ENCODE data around the gene GALNTL6. TPM values are rescaled to one million over a fixed set of nuclear protein-coding genes. Genes with fewer than 3 reads are reported as not detected.

GALNTL6 gene
- total RNA-seq, 1 donor from 2014 or later = 2.1 TPM

DNA sequence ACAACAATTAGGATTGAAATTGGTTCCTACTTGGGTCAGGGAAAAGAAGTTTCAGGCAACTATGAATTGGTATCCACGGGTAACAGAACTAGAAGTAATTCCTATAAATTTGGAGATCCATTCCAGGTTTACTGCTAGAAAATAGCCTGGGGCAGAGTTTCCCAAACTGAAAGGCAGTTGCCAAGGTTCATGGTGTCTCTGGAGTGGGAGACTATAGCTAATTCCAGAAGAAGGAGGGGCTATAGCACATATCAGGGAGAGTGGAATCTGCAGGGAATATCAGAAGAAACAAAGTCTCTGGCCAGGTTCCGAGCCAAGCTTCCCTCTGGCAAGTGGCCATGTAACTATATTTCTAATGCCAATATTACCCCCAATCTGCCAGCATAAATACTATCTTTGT, 166.3 kb downstream of the GALNTL6 start:
- Histone ChIP-seq H3K27me3 (ENCODE audit: control insufficient read depth in 3 of 3, insufficient read depth in 3 of 3, low read length in 3 of 3) (no peaks in the 10 kb centered on the region), H3K4me1 (ENCODE audit: control insufficient read depth in 3 of 3, insufficient read depth in 3 of 3, low read length in 3 of 3) (no peaks in the 10 kb centered on the region), H3K4me3 (ENCODE audit: low read length in 3 of 3) (no peak overlapping the region), H3K9ac (ENCODE audit: low read depth in 1 of 3, low read length in 3 of 3) (no peak overlapping the region), H3K9me3 (ENCODE audit: control insufficient read depth in 3 of 3, low read length in 3 of 3) (no peaks in the 10 kb centered on the region), H3K27ac (ENCODE audit: low read depth, low read length) (no peak overlapping the region), H3K36me3 (ENCODE audit: control insufficient read depth in 3 of 3, insufficient read depth in 3 of 3, low read length in 3 of 3) (no peaks in the 10 kb centered on the region)

- no peaks in the 10 kb centered on the region for H3K9me3 ChIP-seq (ENCODE audit: control insufficient read depth in 3 of 3, low read length in 3 of 3)
- no peak overlapping the region for H3K4me3 ChIP-seq (ENCODE audit: low read length in 3 of 3)
- no peaks in the 10 kb centered on the region for H3K4me1 ChIP-seq (ENCODE audit: control insufficient read depth in 3 of 3, insufficient read depth in 3 of 3, low read length in 3 of 3)
- H3K36me3 ChIP-seq (ENCODE audit: control insufficient read depth in 3 of 3, insufficient read depth in 3 of 3, low read length in 3 of 3) = no peaks in the 10 kb centered on the region
- no peak overlapping the region for H3K9ac ChIP-seq (ENCODE audit: low read depth in 1 of 3, low read length in 3 of 3)
- no peaks in the 10 kb centered on the region for H3K27me3 ChIP-seq (ENCODE audit: control insufficient read depth in 3 of 3, insufficient read depth in 3 of 3, low read length in 3 of 3)
- no peak overlapping the region for H3K27ac ChIP-seq (ENCODE audit: low read depth, low read length)
These were observed 168.0 kb downstream of the GALNTL6 start for GRCh38 chr4:171981185-171981584.

DNA sequence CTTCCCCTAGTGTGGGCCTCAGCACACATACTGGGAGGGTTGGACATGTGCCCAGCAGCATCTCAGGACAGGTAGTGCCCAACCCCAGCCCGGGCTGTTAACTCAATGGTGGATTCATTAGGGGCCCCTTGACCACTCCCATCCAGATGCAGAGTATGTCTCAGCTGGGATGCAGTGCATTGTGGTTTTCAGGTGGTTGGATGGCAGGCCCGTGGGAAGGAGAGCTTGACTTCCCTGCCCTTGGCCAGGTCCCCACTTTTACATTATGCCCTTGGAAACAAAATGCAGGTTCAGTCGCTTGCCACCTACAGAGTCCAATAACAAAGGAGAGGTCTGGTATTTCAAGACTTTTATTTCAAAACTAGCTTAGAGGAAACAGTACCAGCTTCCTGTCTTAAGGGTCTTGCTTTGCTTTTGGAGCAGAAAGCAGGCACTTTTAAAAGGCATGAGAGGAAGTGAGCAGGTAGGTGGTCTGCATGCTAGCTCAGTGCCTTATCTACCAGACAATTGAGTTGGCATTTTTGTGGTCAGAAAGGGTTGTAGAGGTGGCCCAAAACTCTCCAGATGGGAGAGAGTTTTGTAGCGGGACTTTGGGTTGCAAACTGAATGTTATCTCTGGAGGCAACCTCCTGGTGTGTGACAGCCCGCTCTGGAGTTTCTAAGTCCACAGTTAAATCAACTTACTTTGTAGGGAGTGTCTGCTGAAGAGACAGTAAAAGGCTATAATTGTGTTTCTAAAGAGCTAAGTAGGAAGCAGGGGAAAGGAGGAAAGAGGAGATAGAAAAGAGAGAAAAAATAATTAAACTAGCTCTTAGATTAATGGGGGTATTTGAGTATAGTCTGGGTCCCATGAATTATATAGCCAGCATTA, 171.0 kb downstream of the GALNTL6 start:
- no peaks in the 10 kb centered on the region for H3K27me3 ChIP-seq (ENCODE audit: control insufficient read depth in 3 of 3, insufficient read depth in 3 of 3, low read length in 3 of 3)
- H3K4me3 ChIP-seq (ENCODE audit: low read length in 3 of 3) = no peak overlapping the region
- H3K27ac ChIP-seq (ENCODE audit: low read depth, low read length) = no peak overlapping the region
- no peak overlapping the region for H3K9ac ChIP-seq (ENCODE audit: low read depth in 1 of 3, low read length in 3 of 3)
- no peaks in the 10 kb centered on the region for H3K4me1 ChIP-seq (ENCODE audit: control insufficient read depth in 3 of 3, insufficient read depth in 3 of 3, low read length in 3 of 3)
- H3K36me3 ChIP-seq (ENCODE audit: control insufficient read depth in 3 of 3, insufficient read depth in 3 of 3, low read length in 3 of 3) = no peaks in the 10 kb centered on the region
- no peaks in the 10 kb centered on the region for H3K9me3 ChIP-seq (ENCODE audit: control insufficient read depth in 3 of 3, low read length in 3 of 3)

GRCh38 chr4:171985129-171985528, 171.9 kb downstream of the GALNTL6 start:
- H3K27ac ChIP-seq (ENCODE audit: low read depth, low read length) = no peak overlapping the region
- no peaks in the 10 kb centered on the region for H3K36me3 ChIP-seq (ENCODE audit: control insufficient read depth in 3 of 3, insufficient read depth in 3 of 3, low read length in 3 of 3)

DNA sequence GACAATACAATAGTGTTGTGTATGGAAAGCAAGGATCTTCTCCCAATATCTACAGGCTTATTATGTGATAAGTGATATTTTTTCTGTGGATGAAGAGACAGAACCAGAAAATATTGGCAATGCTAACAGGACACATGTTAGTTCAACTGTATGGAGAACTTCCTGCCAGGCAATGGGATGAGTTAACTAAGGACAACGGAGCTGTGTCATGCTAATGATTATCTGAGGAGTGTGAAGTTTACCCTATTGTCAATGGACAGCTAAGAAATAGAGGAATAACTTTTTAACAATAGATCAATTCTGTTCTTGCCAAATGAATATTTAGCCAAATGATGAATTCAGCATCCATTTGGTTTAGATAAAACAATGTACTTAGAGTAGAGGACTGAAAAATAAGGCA, 180.0 kb downstream of the GALNTL6 start:
- no peak overlapping the region for H3K4me3 ChIP-seq (ENCODE audit: low read length in 3 of 3)
- no peaks in the 10 kb centered on the region for H3K4me1 ChIP-seq (ENCODE audit: control insufficient read depth in 3 of 3, insufficient read depth in 3 of 3, low read length in 3 of 3)
- no peak overlapping the region for H3K9ac ChIP-seq (ENCODE audit: low read depth in 1 of 3, low read length in 3 of 3)
- no peak overlapping the region for H3K27ac ChIP-seq (ENCODE audit: low read depth, low read length)
- no peaks in the 10 kb centered on the region for H3K9me3 ChIP-seq (ENCODE audit: control insufficient read depth in 3 of 3, low read length in 3 of 3)
- H3K36me3 ChIP-seq (ENCODE audit: control insufficient read depth in 3 of 3, insufficient read depth in 3 of 3, low read length in 3 of 3) = no peaks in the 10 kb centered on the region
- no peaks in the 10 kb centered on the region for H3K27me3 ChIP-seq (ENCODE audit: control insufficient read depth in 3 of 3, insufficient read depth in 3 of 3, low read length in 3 of 3)

More at GRCh38 chr4:171985129-171985528, 171.9 kb downstream of the GALNTL6 start:
- Histone ChIP-seq H3K27me3 (ENCODE audit: control insufficient read depth in 3 of 3, insufficient read depth in 3 of 3, low read length in 3 of 3) (no peaks in the 10 kb centered on the region), H3K9ac (ENCODE audit: low read depth in 1 of 3, low read length in 3 of 3) (no peak overlapping the region), H3K4me1 (ENCODE audit: control insufficient read depth in 3 of 3, insufficient read depth in 3 of 3, low read length in 3 of 3) (no peaks in the 10 kb centered on the region), H3K9me3 (ENCODE audit: control insufficient read depth in 3 of 3, low read length in 3 of 3) (no peaks in the 10 kb centered on the region), H3K4me3 (ENCODE audit: low read length in 3 of 3) (no peak overlapping the region)

GRCh38 chr4:172007889-172008288, 194.7 kb downstream of the GALNTL6 start:
- no peaks in the 10 kb centered on the region for H3K27me3 ChIP-seq (ENCODE audit: control insufficient read depth in 3 of 3, insufficient read depth in 3 of 3, low read length in 3 of 3)
- no peaks in the 10 kb centered on the region for H3K4me1 ChIP-seq (ENCODE audit: control insufficient read depth in 3 of 3, insufficient read depth in 3 of 3, low read length in 3 of 3)
- H3K27ac ChIP-seq (ENCODE audit: low read depth, low read length) = no peak overlapping the region
- H3K9ac ChIP-seq (ENCODE audit: low read depth in 1 of 3, low read length in 3 of 3) = no peak overlapping the region
- no peaks in the 10 kb centered on the region for H3K9me3 ChIP-seq (ENCODE audit: control insufficient read depth in 3 of 3, low read length in 3 of 3)
- no peaks in the 10 kb centered on the region for H3K36me3 ChIP-seq (ENCODE audit: control insufficient read depth in 3 of 3, insufficient read depth in 3 of 3, low read length in 3 of 3)
- H3K4me3 ChIP-seq (ENCODE audit: low read length in 3 of 3) = no peak overlapping the region

DNA sequence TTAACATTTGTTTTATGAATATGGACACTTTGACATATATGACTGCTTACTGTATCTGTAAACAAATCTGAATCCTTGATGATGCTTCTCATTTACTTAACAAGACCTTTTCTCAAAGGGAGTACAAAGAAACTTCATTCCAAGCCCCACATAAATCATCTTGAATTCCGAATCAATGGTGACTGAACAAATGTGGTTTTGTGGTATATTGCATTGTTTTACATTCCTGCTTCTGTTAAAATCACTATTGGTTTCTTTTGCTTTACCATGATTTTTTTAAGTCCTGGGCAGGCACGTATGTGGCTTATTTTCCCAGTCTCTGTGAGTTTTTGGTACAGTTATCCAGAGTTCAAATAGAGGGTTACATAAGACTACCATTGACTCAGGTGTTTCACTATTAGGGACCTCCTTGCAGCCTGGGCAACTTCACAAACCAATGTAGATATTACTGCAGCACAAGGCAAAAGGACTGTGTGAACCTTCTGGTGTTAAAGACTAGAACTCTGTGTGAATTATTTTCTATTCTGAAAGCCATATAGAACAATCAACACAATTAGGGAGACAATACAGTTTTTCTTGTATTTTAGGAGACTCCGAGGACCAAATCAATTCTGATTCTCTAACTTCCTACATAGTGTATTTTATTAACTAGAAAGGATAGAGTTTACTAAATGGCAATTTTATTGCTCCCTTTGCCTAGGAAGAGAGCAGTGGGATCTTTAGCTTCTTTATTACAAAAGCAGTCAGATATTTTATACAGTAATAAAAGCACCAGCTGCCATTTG, 196.4 kb downstream of the GALNTL6 start:
- Histone ChIP-seq H3K9me3 (ENCODE audit: control insufficient read depth in 3 of 3, low read length in 3 of 3) (no peaks in the 10 kb centered on the region), H3K4me1 (ENCODE audit: control insufficient read depth in 3 of 3, insufficient read depth in 3 of 3, low read length in 3 of 3) (no peaks in the 10 kb centered on the region), H3K4me3 (ENCODE audit: low read length in 3 of 3) (no peak overlapping the region), H3K36me3 (ENCODE audit: control insufficient read depth in 3 of 3, insufficient read depth in 3 of 3, low read length in 3 of 3) (no peaks in the 10 kb centered on the region), H3K27me3 (ENCODE audit: control insufficient read depth in 3 of 3, insufficient read depth in 3 of 3, low read length in 3 of 3) (no peaks in the 10 kb centered on the region), H3K9ac (ENCODE audit: low read depth in 1 of 3, low read length in 3 of 3) (no peak overlapping the region), H3K27ac (ENCODE audit: low read depth, low read length) (no peak overlapping the region)

GRCh38 chr4:172011196-172011595, 198.0 kb downstream of the GALNTL6 start:
- Histone ChIP-seq H3K27ac (ENCODE audit: low read depth, low read length) (no peak overlapping the region), H3K9ac (ENCODE audit: low read depth in 1 of 3, low read length in 3 of 3) (no peak overlapping the region), H3K4me3 (ENCODE audit: low read length in 3 of 3) (no peak overlapping the region), H3K9me3 (ENCODE audit: control insufficient read depth in 3 of 3, low read length in 3 of 3) (peaks cover 0 to 2% (median 0%) of the 10 kb centered on the region in 3 donors), H3K27me3 (ENCODE audit: control insufficient read depth in 3 of 3, insufficient read depth in 3 of 3, low read length in 3 of 3) (no peaks in the 10 kb centered on the region), H3K4me1 (ENCODE audit: control insufficient read depth in 3 of 3, insufficient read depth in 3 of 3, low read length in 3 of 3) (no peaks in the 10 kb centered on the region), H3K36me3 (ENCODE audit: control insufficient read depth in 3 of 3, insufficient read depth in 3 of 3, low read length in 3 of 3) (no peaks in the 10 kb centered on the region)

DNA sequence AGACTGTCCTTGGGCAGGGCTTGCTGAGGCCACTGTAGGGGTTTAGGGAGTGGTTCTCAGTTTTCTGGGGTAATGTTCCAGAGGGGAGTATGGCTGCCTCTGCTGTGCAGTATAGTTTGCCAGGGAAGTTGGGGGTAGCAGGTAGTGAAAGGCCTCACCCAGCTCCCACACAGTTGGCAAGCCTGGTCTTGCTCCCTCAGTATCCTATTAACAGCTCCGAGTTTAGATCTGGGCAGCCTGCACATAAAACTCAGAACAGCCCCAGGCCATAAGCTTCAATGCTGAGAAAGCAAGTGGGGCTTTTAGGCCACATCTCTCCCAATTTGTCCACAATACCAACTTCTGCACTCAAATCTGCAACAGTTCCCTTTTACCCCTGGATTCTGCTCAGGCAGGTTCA, 205.2 kb downstream of the GALNTL6 start:
- no peak overlapping the region for H3K27ac ChIP-seq (ENCODE audit: low read depth, low read length)
- no peak overlapping the region for H3K4me3 ChIP-seq (ENCODE audit: low read length in 3 of 3)
- no peak overlapping the region for H3K9ac ChIP-seq (ENCODE audit: low read depth in 1 of 3, low read length in 3 of 3)
- no peaks in the 10 kb centered on the region for H3K27me3 ChIP-seq (ENCODE audit: control insufficient read depth in 3 of 3, insufficient read depth in 3 of 3, low read length in 3 of 3)
- peaks cover 0 to 2% (median 0%) of the 10 kb centered on the region in 3 donors for H3K9me3 ChIP-seq (ENCODE audit: control insufficient read depth in 3 of 3, low read length in 3 of 3)
- H3K4me1 ChIP-seq (ENCODE audit: control insufficient read depth in 3 of 3, insufficient read depth in 3 of 3, low read length in 3 of 3) = no peaks in the 10 kb centered on the region
- H3K36me3 ChIP-seq (ENCODE audit: control insufficient read depth in 3 of 3, insufficient read depth in 3 of 3, low read length in 3 of 3) = no peaks in the 10 kb centered on the region

GRCh38 chr4:172035562-172035961, 222.4 kb downstream of the GALNTL6 start:
- Histone ChIP-seq H3K36me3 (ENCODE audit: control insufficient read depth in 3 of 3, insufficient read depth in 3 of 3, low read length in 3 of 3) (no peaks in the 10 kb centered on the region), H3K27ac (ENCODE audit: low read depth, low read length) (no peak overlapping the region), H3K4me3 (ENCODE audit: low read length in 3 of 3) (no peak overlapping the region), H3K27me3 (ENCODE audit: control insufficient read depth in 3 of 3, insufficient read depth in 3 of 3, low read length in 3 of 3) (no peaks in the 10 kb centered on the region), H3K4me1 (ENCODE audit: control insufficient read depth in 3 of 3, insufficient read depth in 3 of 3, low read length in 3 of 3) (no peaks in the 10 kb centered on the region), H3K9me3 (ENCODE audit: control insufficient read depth in 3 of 3, low read length in 3 of 3) (no peaks in the 10 kb centered on the region), H3K9ac (ENCODE audit: low read depth in 1 of 3, low read length in 3 of 3) (no peak overlapping the region)

Data from skeletal muscle tissue (tissue), 4 donors.